ENCODE results near the gene SLC35F3. TPM values are rescaled to one million over a fixed set of nuclear protein-coding genes. Genes with fewer than 3 reads are reported as not detected.

SLC35F3 gene
- total and polyA plus RNA-seq, 9 donors = 0.04 to 0.69 (median 0.17) TPM; not detected in 3

- intact Hi-C loops (cut with DNase I) = no loop called here
- Histone ChIP-seq H3K4me1 (ENCODE audit: insufficient read depth) (no peaks in the 10 kb centered on the region), H3K36me3 (no peaks in the 10 kb centered on the region), H3K27ac (no peak overlapping the region), H3K9me3 (no peaks in the 10 kb centered on the region), H3K27me3 (no peaks in the 10 kb centered on the region), H3K4me3 (no peak overlapping the region)
- no peak for DNase-seq
- 18 to 29% (median 27%) methylated on average over 20 of the region's 20 CpGs for WGBS, 3 donors
- TF ChIP-seq CTCF (IDR thresholded peaks at IDR 0.05) (no peak), EP300 (IDR thresholded peaks at IDR 0.05) (no peak), POLR2A (IDR thresholded peaks at IDR 0.05) (no peak)
These were observed 422.3 kb downstream of the SLC35F3 start for GRCh38 chr1:234326497-234327366.

- intact Hi-C loops (cut with DNase I) = no loop called here
- WGBS, 3 donors = 82 to 94% (median 91%) methylated on average over 9 of the region's 9 CpGs
- no peaks in the 10 kb centered on the region for H3K9me3 ChIP-seq
- H3K4me3 ChIP-seq = no peak overlapping the region
- no peak for TF ChIP-seq EP300 (IDR thresholded peaks at IDR 0.05)
- TF ChIP-seq POLR2A (IDR thresholded peaks at IDR 0.05) = no peak
- no peak for TF ChIP-seq CTCF (IDR thresholded peaks at IDR 0.05)
- DNase-seq = no peak
- H3K27me3 ChIP-seq = no peaks in the 10 kb centered on the region
- no peaks in the 10 kb centered on the region for H3K4me1 ChIP-seq (ENCODE audit: insufficient read depth)
- no peak overlapping the region for H3K27ac ChIP-seq
- no peaks in the 10 kb centered on the region for H3K36me3 ChIP-seq
These were observed 423.2 kb downstream of the SLC35F3 start for GRCh38 chr1:234327577-234328164.

GRCh38 chr1:234330843-234331215 lies 426.4 kb downstream of the SLC35F3 start:
- H3K4me3 ChIP-seq = no peak overlapping the region
- H3K36me3 ChIP-seq = no peaks in the 10 kb centered on the region
- no peaks in the 10 kb centered on the region for H3K4me1 ChIP-seq (ENCODE audit: insufficient read depth)
- no peak overlapping the region for H3K27ac ChIP-seq
- intact Hi-C loops (cut with DNase I) = no loop called here
- no peaks in the 10 kb centered on the region for H3K27me3 ChIP-seq
- DNase-seq = no peak
- no peaks in the 10 kb centered on the region for H3K9me3 ChIP-seq
- 88 to 92% (median 90%) methylated on average over 4 of the region's 4 CpGs for WGBS, 3 donors
- TF ChIP-seq EP300 (IDR thresholded peaks at IDR 0.05) (no peak), POLR2A (IDR thresholded peaks at IDR 0.05) (no peak), CTCF (IDR thresholded peaks at IDR 0.05) (no peak)

GRCh38 chr1:234331507-234331906 lies 427.0 kb downstream of the SLC35F3 start:
- Histone ChIP-seq H3K9me3 (no peaks in the 10 kb centered on the region), H3K4me1 (ENCODE audit: insufficient read depth) (no peaks in the 10 kb centered on the region), H3K36me3 (no peaks in the 10 kb centered on the region), H3K27ac (no peak overlapping the region), H3K4me3 (no peak overlapping the region), H3K27me3 (no peaks in the 10 kb centered on the region)
- no peak for TF ChIP-seq CTCF (IDR thresholded peaks at IDR 0.05)
- TF ChIP-seq POLR2A (IDR thresholded peaks at IDR 0.05) = no peak
- no peak for TF ChIP-seq EP300 (IDR thresholded peaks at IDR 0.05)
- intact Hi-C loops (cut with DNase I) = no loop called here
- no peak for DNase-seq
- WGBS, 3 donors = 76 to 84% (median 83%) methylated on average over 2 of the region's 2 CpGs

All from ovary (tissue), 9 donors.